ENCODE measurements around the gene PPP1R1B. TPM values are rescaled to one million over a fixed set of nuclear protein-coding genes. Genes with fewer than 3 reads are reported as not detected.

Gene PPP1R1B
- total RNA-seq, 1 experiment from 2014 or later = not detected

DNA sequence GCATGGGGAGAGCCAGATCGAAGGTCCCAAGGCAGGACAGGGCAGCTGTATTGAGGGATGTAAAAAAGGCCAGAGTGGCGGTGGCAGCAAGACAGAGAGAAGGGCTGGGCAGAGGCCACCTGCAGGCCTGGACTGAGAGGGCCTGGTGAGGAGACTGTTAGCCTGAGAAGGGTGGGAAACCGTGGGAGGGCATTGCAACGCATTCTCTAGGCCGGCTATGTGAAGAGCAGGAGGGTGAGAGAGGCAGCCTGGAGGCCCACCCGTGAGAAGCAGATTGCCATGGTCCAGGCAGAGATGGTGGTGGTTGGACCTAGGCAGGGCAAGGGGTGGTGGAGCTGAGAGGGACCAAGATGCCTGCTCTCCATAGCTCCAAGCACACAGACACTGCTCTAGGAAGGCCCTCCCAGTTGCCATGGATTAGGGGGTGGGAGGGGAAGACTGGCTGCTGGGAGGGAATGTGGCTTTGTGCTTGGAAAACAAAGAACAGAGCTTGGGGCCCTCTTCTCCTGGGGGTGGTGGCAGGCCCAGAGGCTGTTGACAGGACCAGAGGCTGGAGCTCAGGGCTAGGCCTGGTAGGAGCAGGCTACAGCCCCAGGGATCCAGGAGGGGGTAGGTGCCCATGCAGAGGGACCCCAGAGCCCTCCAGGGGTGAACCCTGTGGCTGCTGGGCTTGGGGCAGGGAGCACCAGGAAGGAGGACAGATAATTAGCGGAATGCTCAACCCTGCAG, 26.0 kb downstream of the PPP1R1B start:
- no peak for DNase-seq
- ChIA-PET CTCF (interaction anchor here (0.6 to 3.6 kb wide), 12 partner anchors 13 to 112 kb away, joined by 3 to 22 read pairs (median 4); partner anchors contain the start of genes MIEN1, PNMT, STARD3 and TCAP), POLR2A (no interaction called here)
- TF ChIP-seq, protein P1, sequence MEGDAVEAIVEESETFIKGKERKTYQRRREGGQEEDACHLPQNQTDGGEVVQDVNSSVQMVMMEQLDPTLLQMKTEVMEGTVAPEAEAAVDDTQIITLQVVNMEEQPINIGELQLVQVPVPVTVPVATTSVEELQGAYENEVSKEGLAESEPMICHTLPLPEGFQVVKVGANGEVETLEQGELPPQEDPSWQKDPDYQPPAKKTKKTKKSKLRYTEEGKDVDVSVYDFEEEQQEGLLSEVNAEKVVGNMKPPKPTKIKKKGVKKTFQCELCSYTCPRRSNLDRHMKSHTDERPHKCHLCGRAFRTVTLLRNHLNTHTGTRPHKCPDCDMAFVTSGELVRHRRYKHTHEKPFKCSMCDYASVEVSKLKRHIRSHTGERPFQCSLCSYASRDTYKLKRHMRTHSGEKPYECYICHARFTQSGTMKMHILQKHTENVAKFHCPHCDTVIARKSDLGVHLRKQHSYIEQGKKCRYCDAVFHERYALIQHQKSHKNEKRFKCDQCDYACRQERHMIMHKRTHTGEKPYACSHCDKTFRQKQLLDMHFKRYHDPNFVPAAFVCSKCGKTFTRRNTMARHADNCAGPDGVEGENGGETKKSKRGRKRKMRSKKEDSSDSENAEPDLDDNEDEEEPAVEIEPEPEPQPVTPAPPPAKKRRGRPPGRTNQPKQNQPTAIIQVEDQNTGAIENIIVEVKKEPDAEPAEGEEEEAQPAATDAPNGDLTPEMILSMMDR (IDR thresholded peaks at IDR 0.05; ENCODE audit: insufficient read depth in 1 of 2, low read depth in 1 of 2, low read length in 1 of 2, severe bottlenecking in 1 of 2, unreplicated experiment in 1 of 2) = no peak
- Histone ChIP-seq H3K27me3 (replicated peaks; ENCODE audit: control insufficient read depth, insufficient read depth, low read length) (no peaks in the 10 kb centered on the region), H3K36me3 (ENCODE audit: control insufficient read depth, insufficient read depth, low read length) (peaks cover 2% of the 10 kb centered on the region; the same call in 1 of the 2 replicates), H3K9me3 (no peaks in the 10 kb centered on the region), H3K4me1 (peaks cover 19% of the 10 kb centered on the region), H3K4me3 (ENCODE audit: low read depth, low read length) (no peak overlapping the region)
- H3K9me3 Mint-ChIP-seq (ENCODE audit: unreplicated experiment) = no peaks in the 10 kb centered on the region
- H3K27me3 Mint-ChIP-seq (ENCODE audit: insufficient read depth, unreplicated experiment) = no peaks in the 10 kb centered on the region
- intact Hi-C loops (cut with micrococcal nuclease; ENCODE audit: unreplicated experiment) = no loop called here
- H3K36me3 Mint-ChIP-seq (ENCODE audit: insufficient read depth, unreplicated experiment) = peaks cover 19% of the 10 kb centered on the region
- no peak overlapping the region for H3K4me3 Mint-ChIP-seq (ENCODE audit: unreplicated experiment)
- no TSS peak for BruUV-seq (replicated peaks)
- H3K4me1 Mint-ChIP-seq (ENCODE audit: low read depth, unreplicated experiment) = peaks cover 18% of the 10 kb centered on the region
- H3K27ac Mint-ChIP-seq (ENCODE audit: unreplicated experiment) = peak overlapping the region; percentile 13

DNA sequence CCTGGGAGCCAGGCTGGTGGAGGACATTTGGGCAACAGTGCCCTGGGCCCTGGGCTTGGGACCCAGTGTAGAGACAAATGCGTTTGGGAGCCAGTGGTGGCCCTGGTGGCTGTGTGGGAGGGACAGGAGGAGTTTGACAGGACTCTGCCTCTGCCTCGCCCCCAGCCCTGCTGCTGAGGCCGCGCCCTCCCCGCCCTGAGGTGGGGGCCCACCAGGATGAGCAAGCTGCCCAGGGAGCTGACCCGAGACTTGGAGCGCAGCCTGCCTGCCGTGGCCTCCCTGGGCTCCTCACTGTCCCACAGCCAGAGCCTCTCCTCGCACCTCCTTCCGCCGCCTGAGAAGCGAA, 26.5 kb downstream of the PPP1R1B start:
- Histone ChIP-seq H3K4me3 (ENCODE audit: low read depth, low read length) (no peak overlapping the region), H3K27me3 (replicated peaks; ENCODE audit: control insufficient read depth, insufficient read depth, low read length) (no peaks in the 10 kb centered on the region), H3K4me1 (peaks cover 19% of the 10 kb centered on the region), H3K9me3 (no peaks in the 10 kb centered on the region), H3K36me3 (ENCODE audit: control insufficient read depth, insufficient read depth, low read length) (peaks cover 2% of the 10 kb centered on the region; the same call in 1 of the 2 replicates)
- ChIA-PET POLR2A (no interaction called here), CTCF (interaction anchor here (0.6 to 3.6 kb wide), 10 partner anchors 10 to 113 kb away, joined by 3 to 22 read pairs (median 5); partner anchors contain the start of genes MIEN1, PNMT, STARD3 and TCAP)
- H3K27ac Mint-ChIP-seq (ENCODE audit: unreplicated experiment) = no peak overlapping the region
- H3K9me3 Mint-ChIP-seq (ENCODE audit: unreplicated experiment) = no peaks in the 10 kb centered on the region
- no peak overlapping the region for H3K4me3 Mint-ChIP-seq (ENCODE audit: unreplicated experiment)
- DNase-seq = no peak
- no peaks in the 10 kb centered on the region for H3K27me3 Mint-ChIP-seq (ENCODE audit: insufficient read depth, unreplicated experiment)
- no TSS peak for BruUV-seq (replicated peaks)
- peaks cover 18% of the 10 kb centered on the region for H3K4me1 Mint-ChIP-seq (ENCODE audit: low read depth, unreplicated experiment)
- TF ChIP-seq, protein P1 (IDR thresholded peaks at IDR 0.05; ENCODE audit: insufficient read depth in 1 of 2, low read depth in 1 of 2, low read length in 1 of 2, severe bottlenecking in 1 of 2, unreplicated experiment in 1 of 2) = no peak
- intact Hi-C loops (cut with micrococcal nuclease; ENCODE audit: unreplicated experiment) = no loop called here
- H3K36me3 Mint-ChIP-seq (ENCODE audit: insufficient read depth, unreplicated experiment) = peaks cover 19% of the 10 kb centered on the region

DNA sequence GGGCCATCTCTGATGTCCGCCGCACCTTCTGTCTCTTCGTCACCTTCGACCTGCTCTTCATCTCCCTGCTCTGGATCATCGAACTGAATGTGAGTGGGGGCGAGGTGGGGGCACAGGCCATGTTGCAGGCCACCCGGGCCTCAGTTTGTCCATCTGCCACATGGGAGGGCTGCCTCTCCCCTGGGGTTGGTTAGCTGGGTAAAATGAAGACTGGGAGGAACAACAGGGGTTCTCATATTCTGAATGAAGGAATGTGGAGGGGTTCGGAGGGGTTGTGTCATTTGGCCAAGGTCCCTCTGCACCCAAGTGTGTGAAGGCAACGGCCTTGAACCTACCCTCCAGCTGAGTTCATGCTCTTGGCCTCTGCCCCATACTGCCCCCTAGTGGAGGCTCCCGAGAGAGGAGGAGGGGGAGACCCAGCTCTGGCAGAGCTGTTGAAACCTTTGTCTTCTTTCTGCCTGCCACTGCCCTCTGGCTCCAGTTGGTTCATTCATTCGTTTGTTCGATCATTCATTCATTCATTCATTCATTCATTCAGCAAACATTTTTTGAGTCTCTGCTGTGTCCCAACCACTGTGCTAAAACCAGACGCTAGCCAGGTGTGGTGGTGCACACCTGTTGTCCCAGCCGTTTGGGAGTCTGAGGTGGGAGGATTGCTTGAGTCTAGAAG, 27.0 kb downstream of the PPP1R1B start:
- H3K4me1 Mint-ChIP-seq (ENCODE audit: low read depth, unreplicated experiment) = peaks cover 18% of the 10 kb centered on the region
- intact Hi-C loops (cut with micrococcal nuclease; ENCODE audit: unreplicated experiment) = no loop called here
- BruUV-seq (replicated peaks) = no TSS peak
- no peaks in the 10 kb centered on the region for H3K27me3 Mint-ChIP-seq (ENCODE audit: insufficient read depth, unreplicated experiment)
- H3K27ac Mint-ChIP-seq (ENCODE audit: unreplicated experiment) = no peak overlapping the region
- no peaks in the 10 kb centered on the region for H3K9me3 ChIP-seq
- peaks cover 19% of the 10 kb centered on the region for H3K36me3 Mint-ChIP-seq (ENCODE audit: insufficient read depth, unreplicated experiment)
- H3K4me1 ChIP-seq = peaks cover 19% of the 10 kb centered on the region
- ChIA-PET POLR2A (no interaction called here), CTCF (interaction anchor here (0.9 to 3.6 kb wide), 10 partner anchors 10 to 77 kb away, joined by 4 to 22 read pairs (median 5); partner anchors contain the start of genes MIEN1, PNMT, STARD3 and TCAP)
- no peaks in the 10 kb centered on the region for H3K9me3 Mint-ChIP-seq (ENCODE audit: unreplicated experiment)
- H3K27me3 ChIP-seq (replicated peaks; ENCODE audit: control insufficient read depth, insufficient read depth, low read length) = no peaks in the 10 kb centered on the region
- no peak overlapping the region for H3K4me3 ChIP-seq (ENCODE audit: low read depth, low read length)
- H3K36me3 ChIP-seq (ENCODE audit: control insufficient read depth, insufficient read depth, low read length) = peaks cover 2% of the 10 kb centered on the region; the same call in 1 of the 2 replicates
- peak in 1 of 2 experiments; percentile 69 for DNase-seq
- TF ChIP-seq, protein P1 (IDR thresholded peaks at IDR 0.05; ENCODE audit: insufficient read depth in 1 of 2, low read depth in 1 of 2, low read length in 1 of 2, severe bottlenecking in 1 of 2, unreplicated experiment in 1 of 2) = peak; percentile 76 to 81
- H3K4me3 Mint-ChIP-seq (ENCODE audit: unreplicated experiment) = no peak overlapping the region
